ENCODE results near the gene SAP30L.

- TF ChIP-seq CTCF (IDR thresholded peaks at IDR 0.05), result no peak
- no peak for TF ChIP-seq POLR2A (IDR thresholded peaks at IDR 0.05)
- no peak for TF ChIP-seq POLR2AphosphoS5 (IDR thresholded peaks at IDR 0.05)
Measured at GRCh38 chr5:154479160-154479943, 33.6 kb downstream of the SAP30L start.

Data from breast epithelium (tissue), 3 donors.